SU-DHL-6 (cell line): ENCODE measurements around the gene EIF2B2.

Source experiments
- H2AFZ ChIP-seq: fragments of 200-600 bp; sonication (generic); 2 replicates; pipeline ENCODE4 v1.6.1; 2014; ENCODE audit warnings: low read depth, mild to moderate bottlenecking, moderate library complexity, mixed read lengths, antibody characterized with exemption, low read length; ENCODE audit not compliant: severe bottlenecking
- H3F3A ChIP-seq: fragments of 200-600 bp; shearing (Covaris generic); 2 replicates; pipeline ENCODE4 v1.6.0; 2016; ENCODE audit warnings: antibody characterized with exemption, mild to moderate bottlenecking; ENCODE audit not compliant: insufficient read depth
- H3K27ac ChIP-seq: fragments of 200-600 bp; sonication (generic); 2 replicates; pipeline ENCODE4 v1.5.1; 2016; ENCODE audit warnings: low read depth, mild to moderate bottlenecking, low read length, moderate library complexity, mixed read lengths
- H3K27me3 ChIP-seq: fragments of 200-600 bp; sonication (generic), shearing (Covaris generic); 2 replicates; pipeline ENCODE4 v1.6.0; 2014; ENCODE audit warnings: mild to moderate bottlenecking, low read length
- H3K36me3 ChIP-seq: fragments of 200-600 bp; sonication (generic); 2 replicates; pipeline ENCODE4 v1.6.1; 2014; ENCODE audit warnings: mild to moderate bottlenecking, low read length, mixed read lengths
- H3K4me2 ChIP-seq: fragments of 300-600, 200-600 bp; shearing (Covaris generic), sonication (generic); 2 replicates; pipeline ENCODE4 v1.6.0; 2014; ENCODE audit warnings: low read length, low read depth, mild to moderate bottlenecking; ENCODE audit not compliant: poor library complexity, severe bottlenecking
- H3K4me3 ChIP-seq: fragments of 200-600 bp; sonication (generic); 2 replicates; pipeline ENCODE4 v1.5.1; 2014; ENCODE audit warnings: antibody characterized with exemption, low read length, mild to moderate bottlenecking, mixed read lengths; ENCODE audit not compliant: insufficient read depth, poor library complexity, severe bottlenecking
- H3K79me2 ChIP-seq: fragments of 200-600 bp; sonication (generic); 2 replicates; pipeline ENCODE4 v1.6.1; 2014; ENCODE audit warnings: mild to moderate bottlenecking, low read length, moderate library complexity; ENCODE audit not compliant: insufficient read depth
- H3K9ac ChIP-seq: fragments of 200-600 bp; sonication (generic); 2 replicates; pipeline ENCODE4 v1.7.0; 2014; ENCODE audit warnings: mild to moderate bottlenecking, low read length
- H3K9me2 ChIP-seq: fragments of 200-600 bp; sonication (generic); replicated peaks from 2 replicates; pipeline ENCODE4 v1.6.1; 2014; ENCODE audit warnings: low read length; ENCODE audit not compliant: insufficient read depth
- H3K9me3 ChIP-seq: fragments of 200-600 bp; sonication (generic); 2 replicates; pipeline ENCODE4 v1.6.1; 2014; ENCODE audit warnings: low read length, mixed read lengths; ENCODE audit not compliant: insufficient read depth
- H4K20me1 ChIP-seq: fragments of 200-600 bp; sonication (generic); 2 replicates; pipeline ENCODE4 v1.6.1; 2014; ENCODE audit warnings: low read depth, mild to moderate bottlenecking, antibody characterized with exemption, low read length, moderate library complexity, mixed read lengths
- CTCF ChIP-seq: fragments of 200-600 bp; sonication (generic); IDR thresholded peaks from one replicate; pipeline ENCODE4 v1.5.1; 2017; ENCODE audit warnings: antibody characterized with exemption, mild to moderate bottlenecking, low read length, moderate library complexity; ENCODE audit not compliant: insufficient read depth, poor library complexity, severe bottlenecking
- EZH2phosphoT487 ChIP-seq: fragments of 200-600 bp; sonication (generic), shearing (Covaris generic); conservative IDR thresholded peaks from 2 replicates; pipeline ENCODE4 v1.6.1; 2018; ENCODE audit warnings: mild to moderate bottlenecking, antibody characterized with exemption, low read length, moderate library complexity, mixed read lengths

The EIF2B2 gene

GRCh38 chr14:74963178-74963704 lies 39.5 kb upstream of the EIF2B2 start:
- Histone ChIP-seq H3K4me2 (peak overlapping the region; percentile 34), H3K79me2 (no peaks in the 10 kb centered on the region), H3K27ac (no peak overlapping the region), H3K9ac (peak overlapping the region; percentile 19; the same call in 1 of the 2 replicates), H3K36me3 (no peaks in the 10 kb centered on the region), H2AFZ (peak overlapping the region; percentile 59), H4K20me1 (no peaks in the 10 kb centered on the region), H3F3A (no peaks in the 10 kb centered on the region), H3K9me3 (no peaks in the 10 kb centered on the region), H3K27me3 (no peaks in the 10 kb centered on the region), H3K9me2 (no peaks in the 10 kb centered on the region), H3K4me3 (no peak overlapping the region)
- no peak for TF ChIP-seq CTCF
- no peak for TF ChIP-seq EZH2phosphoT487

GRCh38 chr14:74963705-74964271 lies 38.9 kb upstream of the EIF2B2 start:
- Histone ChIP-seq H4K20me1 (no peaks in the 10 kb centered on the region), H3K36me3 (no peaks in the 10 kb centered on the region), H3K4me2 (no peak overlapping the region), H3K9me2 (no peaks in the 10 kb centered on the region), H2AFZ (no peak overlapping the region), H3K9ac (no peak overlapping the region), H3K27me3 (no peaks in the 10 kb centered on the region), H3K9me3 (no peaks in the 10 kb centered on the region), H3K79me2 (no peaks in the 10 kb centered on the region), H3K27ac (no peak overlapping the region), H3F3A (no peaks in the 10 kb centered on the region), H3K4me3 (no peak overlapping the region)
- TF ChIP-seq CTCF, result no peak
- TF ChIP-seq EZH2phosphoT487, result no peak

- H3K27ac ChIP-seq, result no peak overlapping the region
- H3K9me2 ChIP-seq, result no peaks in the 10 kb centered on the region
- no peak overlapping the region for H3K4me3 ChIP-seq
- no peaks in the 10 kb centered on the region for H3K79me2 ChIP-seq
- H3K36me3 ChIP-seq, result no peaks in the 10 kb centered on the region
- H4K20me1 ChIP-seq, result no peaks in the 10 kb centered on the region
- no peak for TF ChIP-seq EZH2phosphoT487
- no peak for TF ChIP-seq CTCF
- no peak overlapping the region for H2AFZ ChIP-seq
- no peaks in the 10 kb centered on the region for H3K9me3 ChIP-seq
- no peaks in the 10 kb centered on the region for H3K27me3 ChIP-seq
- H3K9ac ChIP-seq, result no peak overlapping the region
- H3K4me2 ChIP-seq, result no peak overlapping the region
- H3F3A ChIP-seq, result no peaks in the 10 kb centered on the region
These were observed 37.8 kb upstream of the EIF2B2 start for GRCh38 chr14:74964787-74965485.
